OCI-LY7 (cell line): ENCODE data around the gene SLC6A15.

Experiments used
- EZH2phosphoT487 ChIP-seq: fragments of 200-600 bp; sonication (generic); IDR thresholded peaks from 2 replicates; pipeline ENCODE4 v1.6.1; 2018; ENCODE audit warnings: low read depth, borderline replicate concordance, mild to moderate bottlenecking, mixed run types, antibody characterized with exemption, low read length, moderate library complexity, mixed read lengths
- TF ChIP-seq, protein P1 (sequence below): fragments of 200-600 bp; sonication (generic); conservative IDR thresholded peaks from 2 replicates; pipeline ENCODE4 v1.5.1; 2014; ENCODE audit warnings: mild to moderate bottlenecking, antibody characterized with exemption, low read length, moderate library complexity, mixed read lengths

DNA sequence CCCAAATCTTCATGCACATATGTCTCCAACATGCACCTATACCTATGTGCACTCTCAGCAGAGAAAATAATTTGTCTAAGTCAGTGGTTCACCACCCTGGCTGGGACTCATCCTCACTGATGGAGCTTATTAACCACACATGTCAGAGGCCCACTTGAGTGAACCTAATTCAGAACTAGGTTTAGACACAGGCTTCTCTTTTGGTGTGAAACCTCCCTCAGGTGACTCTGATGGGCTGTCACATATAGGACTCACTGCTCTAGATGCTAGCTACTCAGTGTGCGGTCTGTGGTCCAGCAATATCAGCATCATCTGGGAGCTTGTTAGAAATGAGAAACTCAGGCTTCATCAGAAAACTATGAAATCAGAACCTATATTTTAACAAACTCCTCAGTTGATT is 85.7 kb downstream of the SLC6A15 start:
- TF ChIP-seq, protein P1, sequence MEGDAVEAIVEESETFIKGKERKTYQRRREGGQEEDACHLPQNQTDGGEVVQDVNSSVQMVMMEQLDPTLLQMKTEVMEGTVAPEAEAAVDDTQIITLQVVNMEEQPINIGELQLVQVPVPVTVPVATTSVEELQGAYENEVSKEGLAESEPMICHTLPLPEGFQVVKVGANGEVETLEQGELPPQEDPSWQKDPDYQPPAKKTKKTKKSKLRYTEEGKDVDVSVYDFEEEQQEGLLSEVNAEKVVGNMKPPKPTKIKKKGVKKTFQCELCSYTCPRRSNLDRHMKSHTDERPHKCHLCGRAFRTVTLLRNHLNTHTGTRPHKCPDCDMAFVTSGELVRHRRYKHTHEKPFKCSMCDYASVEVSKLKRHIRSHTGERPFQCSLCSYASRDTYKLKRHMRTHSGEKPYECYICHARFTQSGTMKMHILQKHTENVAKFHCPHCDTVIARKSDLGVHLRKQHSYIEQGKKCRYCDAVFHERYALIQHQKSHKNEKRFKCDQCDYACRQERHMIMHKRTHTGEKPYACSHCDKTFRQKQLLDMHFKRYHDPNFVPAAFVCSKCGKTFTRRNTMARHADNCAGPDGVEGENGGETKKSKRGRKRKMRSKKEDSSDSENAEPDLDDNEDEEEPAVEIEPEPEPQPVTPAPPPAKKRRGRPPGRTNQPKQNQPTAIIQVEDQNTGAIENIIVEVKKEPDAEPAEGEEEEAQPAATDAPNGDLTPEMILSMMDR: no peak
- no peak for TF ChIP-seq EZH2phosphoT487
